Adipocyte (in vitro differentiated cells): Measurements from ENCODE around the gene ZFYVE19.

Source experiments
- DNase-seq: peaks from one replicate; pipeline ENCODE4 v3.0.0-alpha.2; 2015; ENCODE audit warnings: low read depth
- H3K27me3 ChIP-seq: replicated peaks from 2 replicates; pipeline ENCODE4 v1.7.0; 2013; ENCODE audit warnings: mild to moderate bottlenecking, low read length, moderate library complexity; ENCODE audit not compliant: control insufficient read depth, insufficient read depth
- H3K36me3 ChIP-seq: 2 replicates; pipeline ENCODE4 v1.7.0; 2013; ENCODE audit warnings: low read length, mild to moderate bottlenecking, moderate library complexity; ENCODE audit not compliant: control insufficient read depth, insufficient read depth, severe bottlenecking
- H3K4me1 ChIP-seq: 2 replicates; pipeline ENCODE4 v1.7.0; 2013; ENCODE audit warnings: mild to moderate bottlenecking, low read length, moderate library complexity; ENCODE audit not compliant: control insufficient read depth, insufficient read depth
- H3K4me3 ChIP-seq: 2 replicates; pipeline ENCODE4 v1.7.0; 2013; ENCODE audit warnings: mild to moderate bottlenecking, low read length, moderate library complexity
- H3K9ac ChIP-seq: 2 replicates; pipeline ENCODE4 v1.7.0; 2013; ENCODE audit warnings: mild to moderate bottlenecking, low read length, moderate library complexity
- H3K9me3 ChIP-seq: 2 replicates; pipeline ENCODE4 v1.7.0; 2013; ENCODE audit warnings: mild to moderate bottlenecking, low read length, moderate library complexity; ENCODE audit not compliant: control insufficient read depth

The ZFYVE19 gene

GRCh38 chr15:40843885-40844695 is 37.2 kb downstream of the ZFYVE19 start, which contains the start of gene SPINT1:
Gene SPINT1, plus strand, starts transcription at chr15:40844048. Its CDS starts 507 bp downstream, at chr15:40844555.
- H3K4me3 ChIP-seq = peak within 1 kb of the TSS; percentile 56
- peaks cover 56% of the 10 kb centered on the region for H3K27me3 ChIP-seq
- DNase-seq = peak; percentile 40
- no peaks in the 10 kb centered on the region for H3K36me3 ChIP-seq
- H3K4me1 ChIP-seq = peaks cover 9% of the 10 kb centered on the region
- no peaks in the 10 kb centered on the region for H3K9me3 ChIP-seq
- no peak within 1 kb of the TSS for H3K9ac ChIP-seq

GRCh38 chr15:40844696-40845030 is 37.8 kb downstream of the ZFYVE19 start:
- DNase-seq = peak; percentile 23
- no peaks in the 10 kb centered on the region for H3K9me3 ChIP-seq
- H3K4me3 ChIP-seq = peak overlapping the region; percentile 56
- H3K36me3 ChIP-seq = no peaks in the 10 kb centered on the region
- H3K4me1 ChIP-seq = peaks cover 9% of the 10 kb centered on the region
- H3K27me3 ChIP-seq = peaks cover 56% of the 10 kb centered on the region
- no peak overlapping the region for H3K9ac ChIP-seq

- no peaks in the 10 kb centered on the region for H3K36me3 ChIP-seq
- no peak overlapping the region for H3K9ac ChIP-seq
- peak overlapping the region; percentile 56 for H3K4me3 ChIP-seq
- H3K4me1 ChIP-seq = peaks cover 9% of the 10 kb centered on the region
- no peak for DNase-seq
- H3K27me3 ChIP-seq = peaks cover 56% of the 10 kb centered on the region
- no peaks in the 10 kb centered on the region for H3K9me3 ChIP-seq
Observed at GRCh38 chr15:40845036-40845435, 38.1 kb downstream of the ZFYVE19 start.

- DNase-seq = no peak
- H3K27me3 ChIP-seq = peaks cover 56% of the 10 kb centered on the region
Observed at GRCh38 chr15:40845511-40846284, 38.8 kb downstream of the ZFYVE19 start.

GRCh38 chr15:40846841-40847222 is 39.9 kb downstream of the ZFYVE19 start:
- Histone ChIP-seq H3K4me3 (no peak overlapping the region), H3K27me3 (peaks cover 51% of the 10 kb centered on the region)
- DNase-seq = no peak

More at GRCh38 chr15:40845511-40846284, 38.8 kb downstream of the ZFYVE19 start:
- Histone ChIP-seq H3K36me3 (no peaks in the 10 kb centered on the region), H3K4me3 (no peak overlapping the region), H3K9ac (no peak overlapping the region), H3K9me3 (no peaks in the 10 kb centered on the region), H3K4me1 (peaks cover 9% of the 10 kb centered on the region)

GRCh38 chr15:40847223-40847961 is 40.5 kb downstream of the ZFYVE19 start:
- H3K9me3 ChIP-seq = no peaks in the 10 kb centered on the region
- no peak overlapping the region for H3K4me3 ChIP-seq
- no peaks in the 10 kb centered on the region for H3K36me3 ChIP-seq
- peaks cover 9% of the 10 kb centered on the region for H3K4me1 ChIP-seq
- H3K27me3 ChIP-seq = peaks cover 49% of the 10 kb centered on the region
- no peak overlapping the region for H3K9ac ChIP-seq
- DNase-seq = no peak

More at GRCh38 chr15:40846841-40847222, 39.9 kb downstream of the ZFYVE19 start:
- Histone ChIP-seq H3K4me1 (peaks cover 9% of the 10 kb centered on the region), H3K36me3 (no peaks in the 10 kb centered on the region), H3K9me3 (no peaks in the 10 kb centered on the region), H3K9ac (no peak overlapping the region)

- peaks cover 36% of the 10 kb centered on the region for H3K27me3 ChIP-seq
- no peaks in the 10 kb centered on the region for H3K4me1 ChIP-seq
- DNase-seq = no peak
- H3K9ac ChIP-seq = no peak overlapping the region
- H3K9me3 ChIP-seq = no peaks in the 10 kb centered on the region
- no peak overlapping the region for H3K4me3 ChIP-seq
- no peaks in the 10 kb centered on the region for H3K36me3 ChIP-seq
Observed at GRCh38 chr15:40850576-40851112, 43.8 kb downstream of the ZFYVE19 start.

GRCh38 chr15:40852529-40852928 is 45.6 kb downstream of the ZFYVE19 start:
- no peak overlapping the region for H3K9ac ChIP-seq
- no peaks in the 10 kb centered on the region for H3K9me3 ChIP-seq
- no peak for DNase-seq
- H3K4me3 ChIP-seq = no peak overlapping the region
- no peaks in the 10 kb centered on the region for H3K4me1 ChIP-seq
- H3K27me3 ChIP-seq = peaks cover 30% of the 10 kb centered on the region
- no peaks in the 10 kb centered on the region for H3K36me3 ChIP-seq

- no peaks in the 10 kb centered on the region for H3K36me3 ChIP-seq
- H3K4me1 ChIP-seq = no peaks in the 10 kb centered on the region
- no peaks in the 10 kb centered on the region for H3K9me3 ChIP-seq
- no peak overlapping the region for H3K4me3 ChIP-seq
- H3K27me3 ChIP-seq = peaks cover 26% of the 10 kb centered on the region
- DNase-seq = no peak
- no peak overlapping the region for H3K9ac ChIP-seq
Observed at GRCh38 chr15:40853241-40853890, 46.5 kb downstream of the ZFYVE19 start.

- DNase-seq = no peak
- Histone ChIP-seq H3K4me1 (no peaks in the 10 kb centered on the region), H3K36me3 (no peaks in the 10 kb centered on the region), H3K9me3 (no peaks in the 10 kb centered on the region), H3K9ac (no peak overlapping the region), H3K4me3 (no peak overlapping the region), H3K27me3 (peaks cover 30% of the 10 kb centered on the region)
Observed at GRCh38 chr15:40854161-40854560, 47.3 kb downstream of the ZFYVE19 start.
